Activated effector memory CD4-positive, alpha-beta T cell treated with Interleukin-2 at 50 U/mL for 16 hours (primary cell): ENCODE results near the gene PRRT4.

Source experiments
- DNase-seq: peaks from one replicate; pipeline ENCODE4 v3.0.0-alpha.2; 2020

The PRRT4 gene

DNA sequence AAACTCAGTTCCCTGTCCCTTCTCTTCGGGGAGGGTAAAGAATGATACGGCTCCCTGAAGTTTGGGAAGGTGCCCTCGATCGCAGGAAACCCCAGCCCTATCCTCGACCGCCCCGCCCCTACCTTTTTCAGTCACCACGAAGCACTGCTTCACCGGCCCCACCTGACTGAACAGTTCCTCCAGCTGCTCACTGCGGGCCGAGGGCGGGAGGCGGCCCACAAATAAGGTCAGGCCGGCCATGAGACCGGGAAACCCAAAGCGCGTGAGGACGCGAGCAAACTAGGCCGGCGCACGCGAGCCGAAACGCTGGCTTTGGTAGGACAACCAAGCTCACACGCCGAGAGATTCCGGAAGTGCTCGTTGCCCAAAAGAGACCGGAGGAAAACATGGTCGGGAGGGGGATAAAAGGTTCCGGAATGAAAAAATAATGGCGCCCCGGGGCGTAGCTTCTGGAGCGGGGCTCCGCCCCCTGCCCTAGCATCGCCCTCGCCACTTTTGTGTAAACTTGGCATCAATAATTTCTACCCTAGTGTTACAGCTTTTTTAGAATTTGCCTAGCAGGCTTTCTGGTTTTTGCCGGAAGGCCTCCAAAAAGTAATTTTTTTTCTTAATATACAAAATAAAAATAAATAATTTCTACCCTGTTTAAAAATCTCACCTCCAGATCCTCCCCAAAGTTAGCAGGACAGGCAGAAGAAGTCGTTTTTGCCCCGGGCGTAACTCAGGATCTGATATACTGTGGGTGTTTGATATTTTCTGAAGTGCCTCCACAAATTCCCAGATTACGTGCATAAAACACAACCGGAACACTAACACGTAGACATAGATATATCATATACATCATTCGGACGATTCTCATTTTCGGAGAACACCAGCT, 17.7 kb downstream of the PRRT4 start, which contains the start of gene RBM28:
Gene RBM28, minus strand, starts transcription at position 355 of the 877 bp plus-strand sequence. Its CDS starts 115 bp downstream, at position 240.
- DNase-seq = peak; percentile 84

GRCh38 chr7:128341733-128342132, 19.8 kb downstream of the PRRT4 start:
- DNase-seq = no peak

GRCh38 chr7:128335730-128336129, 25.8 kb downstream of the PRRT4 start:
- no peak for DNase-seq

DNA sequence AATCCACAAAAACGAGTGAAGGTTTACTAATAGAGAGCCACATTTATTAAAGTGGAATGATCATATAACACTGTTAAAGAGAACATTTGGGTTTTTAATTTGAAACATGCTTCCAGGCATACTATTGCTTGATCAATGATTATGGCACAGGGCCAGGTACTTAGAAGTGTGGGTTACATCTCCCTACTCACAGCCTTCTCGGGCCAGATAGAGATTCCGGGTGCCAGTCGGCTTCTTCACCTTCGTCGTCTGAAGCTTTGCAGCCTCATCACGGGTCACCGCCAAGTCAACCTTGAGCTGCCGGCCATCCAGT, 37.2 kb downstream of the PRRT4 start:
- DNase-seq = no peak

DNA sequence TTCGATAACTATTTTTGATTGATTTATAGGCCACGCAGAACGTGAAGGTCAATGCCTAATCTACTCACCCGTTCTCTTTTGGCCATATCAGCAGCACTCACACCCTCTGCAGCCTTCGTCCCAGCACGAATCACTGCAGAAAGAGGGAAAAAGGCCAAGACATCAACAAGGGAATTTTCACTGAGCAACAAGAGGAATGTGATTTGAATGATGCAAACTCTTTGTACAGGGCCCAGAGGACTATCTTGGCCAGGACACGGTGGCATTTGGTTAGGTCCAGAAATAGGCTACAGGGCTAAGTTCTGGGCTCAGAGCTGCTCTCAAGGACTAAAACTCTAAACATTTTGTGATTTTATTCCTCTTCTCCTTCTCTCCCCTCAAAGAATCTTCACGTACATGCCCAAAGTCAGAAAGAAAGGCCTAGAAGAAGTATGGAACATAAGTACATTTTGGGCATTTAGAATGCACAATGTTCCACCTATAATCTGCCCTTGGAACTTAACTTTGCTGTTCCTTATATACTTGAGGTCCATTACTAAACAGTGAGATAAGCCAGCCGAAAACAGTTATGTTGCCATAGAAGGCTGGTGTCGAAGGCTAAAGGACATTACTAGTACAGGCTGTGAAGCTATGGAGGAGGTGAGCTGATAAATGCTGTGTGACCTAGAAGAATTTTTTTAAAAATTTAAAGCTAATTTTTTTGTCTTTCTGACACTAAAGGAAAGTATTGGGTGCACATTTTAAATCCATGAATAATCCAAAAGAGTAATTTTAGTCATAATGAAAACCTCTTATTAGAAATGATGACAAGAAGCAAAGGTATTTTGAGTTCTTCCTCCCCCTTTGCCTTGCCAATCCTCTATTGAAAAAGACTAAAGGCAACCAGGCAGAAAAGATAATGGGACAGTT, 37.8 kb downstream of the PRRT4 start:
- no peak for DNase-seq

- DNase-seq = no peak
These were observed 38.5 kb downstream of the PRRT4 start for GRCh38 chr7:128323040-128323439.

DNA sequence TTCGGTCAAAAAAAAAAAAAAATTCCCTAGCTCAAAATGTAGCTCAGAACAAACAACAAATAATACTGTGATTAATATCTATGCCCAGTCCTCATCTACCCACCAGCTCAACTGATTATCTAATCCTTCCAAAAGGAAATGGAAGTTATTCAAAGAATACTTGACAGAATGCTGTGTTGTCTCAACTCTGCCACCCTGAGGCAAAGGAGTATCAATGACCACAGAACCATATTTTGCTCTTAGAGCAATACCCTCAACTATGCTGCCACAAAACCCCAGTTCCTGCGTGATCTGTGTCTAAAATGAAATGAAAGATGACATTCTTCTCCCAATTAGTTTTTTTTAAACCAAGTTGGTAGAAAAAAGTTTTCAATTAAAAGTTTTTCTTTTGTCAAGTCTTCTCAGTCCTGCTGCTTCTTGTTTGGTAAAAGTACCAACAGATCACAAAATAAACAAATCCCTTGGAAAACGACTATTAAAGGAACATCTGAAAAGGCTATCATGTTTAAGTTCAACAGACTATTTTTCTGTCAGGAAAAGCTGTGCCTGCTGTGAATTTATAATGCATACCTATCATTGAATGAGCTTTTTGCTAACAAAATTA, 39.3 kb downstream of the PRRT4 start:
- no peak for DNase-seq

DNA sequence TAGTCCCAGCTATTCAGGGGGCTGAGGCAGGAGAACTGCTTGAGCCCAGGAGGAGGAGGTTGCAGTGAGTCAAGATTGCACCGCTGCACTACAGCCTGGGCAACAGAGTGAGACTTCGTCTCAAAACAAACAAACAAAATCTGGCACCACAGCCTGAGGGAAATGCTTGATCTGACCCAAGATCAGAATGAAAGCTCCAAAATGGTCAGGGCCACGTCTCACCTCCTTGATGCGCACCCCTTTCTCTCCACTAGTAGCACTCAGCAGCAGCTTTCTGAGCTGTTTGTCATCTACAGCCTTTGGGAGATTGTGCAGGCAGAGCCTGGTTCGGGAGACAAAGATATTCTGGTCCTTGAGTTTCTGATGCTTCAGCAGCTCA, 40.5 kb downstream of the PRRT4 start:
- no peak for DNase-seq

DNA sequence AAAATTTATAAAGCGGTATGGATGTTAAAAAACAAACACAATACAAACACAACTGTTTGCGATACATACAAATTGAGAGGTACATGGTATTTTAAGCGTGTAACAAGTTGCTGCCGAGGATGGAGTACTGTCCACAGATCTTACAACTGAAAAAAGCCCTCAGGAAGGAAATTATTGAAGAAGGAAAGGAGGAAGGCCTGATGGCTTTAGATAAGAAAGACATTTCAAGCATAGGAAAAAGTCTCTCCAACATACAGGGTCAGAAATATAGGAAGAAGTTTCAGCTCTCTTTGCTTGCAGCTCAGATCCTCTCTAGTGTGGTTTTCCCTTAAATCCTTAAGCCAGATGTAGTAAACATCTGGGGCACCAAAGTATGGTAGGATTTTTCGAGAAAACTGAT, 42.8 kb downstream of the PRRT4 start:
- DNase-seq = no peak

DNA sequence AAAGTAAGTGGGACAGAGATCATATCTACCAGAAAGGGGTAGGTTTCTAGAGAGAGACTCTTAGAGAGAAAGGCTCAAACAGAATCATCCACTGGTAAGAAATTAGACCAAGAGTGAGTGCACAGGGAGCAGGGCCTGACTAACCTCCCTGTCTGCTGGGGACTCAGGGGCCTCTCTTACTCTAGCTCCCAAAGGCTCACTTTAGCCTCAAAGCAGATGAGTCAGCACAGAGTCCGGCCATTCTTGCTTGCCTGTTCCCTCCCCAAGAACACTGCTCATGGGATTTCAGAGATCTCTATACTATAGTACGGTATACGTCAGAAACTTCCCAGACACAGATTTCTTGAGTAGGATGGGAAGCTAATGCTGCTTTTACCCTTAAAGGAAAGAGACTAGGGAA, 50.5 kb downstream of the PRRT4 start:
- DNase-seq = no peak

GRCh38 chr7:128310499-128310898, 51.0 kb downstream of the PRRT4 start:
- DNase-seq = no peak

DNA sequence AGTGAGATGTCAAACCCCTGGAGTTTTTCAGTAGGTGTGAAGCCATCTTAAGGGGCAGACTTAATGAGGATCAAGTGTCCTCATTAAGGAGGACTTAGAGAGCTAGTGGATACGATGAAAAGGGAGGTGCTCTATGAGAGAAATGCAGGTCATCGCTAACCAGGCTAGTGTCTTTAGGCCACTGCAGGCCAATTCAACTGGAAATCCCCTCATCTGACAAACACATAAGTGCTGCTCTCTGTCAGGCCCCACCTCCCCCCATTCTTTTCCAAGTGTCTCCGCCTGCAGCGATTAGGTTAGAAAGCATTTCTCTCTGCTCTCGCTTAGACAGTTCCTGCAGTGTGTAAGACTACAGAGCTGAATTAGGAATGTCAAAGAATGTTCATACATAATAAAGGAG, 51.5 kb downstream of the PRRT4 start:
- no peak for DNase-seq

- no peak for DNase-seq
These were observed 52.4 kb downstream of the PRRT4 start for GRCh38 chr7:128309124-128309523.

- DNase-seq = no peak
These were observed 54.4 kb downstream of the PRRT4 start for GRCh38 chr7:128307061-128307460.

GRCh38 chr7:128304212-128304611, 57.3 kb downstream of the PRRT4 start:
- DNase-seq = no peak

GRCh38 chr7:128303643-128304042, 57.8 kb downstream of the PRRT4 start:
- no peak for DNase-seq

- no peak for DNase-seq
These were observed 58.4 kb downstream of the PRRT4 start for GRCh38 chr7:128303133-128303532.

DNA sequence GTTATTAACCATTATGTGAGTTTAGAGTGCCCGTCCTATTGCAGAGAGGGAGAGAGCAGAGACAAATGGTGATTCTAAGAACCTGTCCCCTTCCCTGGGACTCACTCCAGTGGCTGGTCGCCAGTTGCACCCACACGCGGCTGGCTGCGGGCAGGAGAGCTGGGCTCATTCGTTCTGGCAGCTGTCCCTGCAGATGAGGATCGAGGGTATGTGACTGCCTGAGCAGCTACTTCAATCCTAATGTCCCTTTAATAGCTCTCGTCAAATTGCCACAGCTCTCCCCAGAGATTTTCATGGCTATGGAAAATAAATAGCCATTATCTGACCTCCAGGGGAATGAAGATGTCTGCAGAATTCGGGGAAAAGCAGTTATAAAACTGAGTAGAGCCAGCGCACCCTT, 59.4 kb downstream of the PRRT4 start:
- DNase-seq = no peak
